HT1080 (cell line): ENCODE measurements around the gene GM2A. TPM values are rescaled to one million over a fixed set of nuclear protein-coding genes. Genes with fewer than 3 reads are reported as not detected.
"Not testable (repeated sequence)": the region's sequence is repeated elsewhere in the genome, so short reads cannot be mapped to it uniquely, and the experiment has no call there.

Experiments
- DNase-seq: peaks from one replicate; pipeline ENCODE4 v3.0.0-alpha.2; 2015; ENCODE audit warnings: low read depth
- total RNA-seq: library from RNA; depleted of rRNA; stranded (reverse); fragments of >200 nt; shearing (Covaris generic); gene quantifications from 2 replicates; pipeline ENCODE4 v1.2.3, GENCODE V29; 2014

GM2A gene
- total RNA-seq, 1 experiment from 2014 or later: 20.3 TPM

GRCh38 chr5:151251001-151251551, 1.9 kb upstream of the GM2A start:
- DNase-seq: no peak

- DNase-seq: no peak
These were observed 1.4 kb upstream of the GM2A start for GRCh38 chr5:151251621-151252020.

- DNase-seq: no peak
These were observed 593 bp downstream of the GM2A start for GRCh38 chr5:151253605-151253950.

GRCh38 chr5:151254556-151254955, 1.6 kb downstream of the GM2A start:
- DNase-seq: no peak

GRCh38 chr5:151254990-151255389, 2.0 kb downstream of the GM2A start:
- DNase-seq: not testable (repeated sequence)

- no peak for DNase-seq
These were observed 2.8 kb downstream of the GM2A start for GRCh38 chr5:151255621-151256286.

- no peak for DNase-seq
These were observed 4.8 kb downstream of the GM2A start for GRCh38 chr5:151257731-151258181.

GRCh38 chr5:151258201-151258611, 5.2 kb downstream of the GM2A start:
- no peak for DNase-seq

GRCh38 chr5:151258816-151259215, 5.8 kb downstream of the GM2A start:
- DNase-seq: no peak

GRCh38 chr5:151259931-151260330, 6.9 kb downstream of the GM2A start:
- DNase-seq: no peak

- DNase-seq: no peak
These were observed 9.5 kb downstream of the GM2A start for GRCh38 chr5:151262532-151262931.

GRCh38 chr5:151264113-151264512, 11.1 kb downstream of the GM2A start:
- DNase-seq: peak; percentile 76

GRCh38 chr5:151267491-151268260, 14.7 kb downstream of the GM2A start:
- DNase-seq: no peak

- DNase-seq: no peak
These were observed 17.6 kb downstream of the GM2A start for GRCh38 chr5:151270599-151270998.

- no peak for DNase-seq
These were observed 18.4 kb downstream of the GM2A start for GRCh38 chr5:151271336-151271735.

- no peak for DNase-seq
These were observed 21.7 kb downstream of the GM2A start for GRCh38 chr5:151274666-151275065.

- DNase-seq: no peak
These were observed 22.8 kb downstream of the GM2A start for GRCh38 chr5:151275803-151276202.

- DNase-seq: no peak
These were observed 25.9 kb downstream of the GM2A start for GRCh38 chr5:151278845-151279244.

GRCh38 chr5:151280443-151280842, 27.5 kb downstream of the GM2A start:
- no peak for DNase-seq

GRCh38 chr5:151281001-151281639, 28.1 kb downstream of the GM2A start:
- no peak for DNase-seq

GRCh38 chr5:151283120-151283825, 30.3 kb downstream of the GM2A start:
- DNase-seq: no peak
